GM12873 (cell line): ENCODE measurements around the gene C3orf70.

Source experiments
- CTCF ChIP-seq: IDR thresholded peaks from 2 replicates; pipeline ENCODE4 v1.5.1; 2012; ENCODE audit warnings: low read depth, mild to moderate bottlenecking, moderate library complexity, low read length, control low read depth; ENCODE audit not compliant: insufficient read depth; ENCODE audit errors: missing control alignments

The C3orf70 gene

GRCh38 chr3:185150561-185150960 is 2.3 kb downstream of the C3orf70 start:
- no peak for TF ChIP-seq CTCF

GRCh38 chr3:185149591-185149990 is 3.3 kb downstream of the C3orf70 start:
- TF ChIP-seq CTCF: no peak

GRCh38 chr3:185145511-185145910 is 7.3 kb downstream of the C3orf70 start:
- TF ChIP-seq CTCF: no peak

- TF ChIP-seq CTCF: no peak
Measured at GRCh38 chr3:185144784-185145183, 8.1 kb downstream of the C3orf70 start.

- TF ChIP-seq CTCF: no peak
Measured at GRCh38 chr3:185137821-185138220, 15.0 kb downstream of the C3orf70 start.

- TF ChIP-seq CTCF: no peak
Measured at GRCh38 chr3:185134509-185134908, 18.4 kb downstream of the C3orf70 start.

GRCh38 chr3:185131602-185132256 is 21.1 kb downstream of the C3orf70 start:
- no peak for TF ChIP-seq CTCF
